Keratinocyte (primary cell): ENCODE data around the gene NRG3. TPM values are rescaled to one million over a fixed set of nuclear protein-coding genes. Genes with fewer than 3 reads are reported as not detected.

Experiments used
- DNase-seq: peaks from one replicate; pipeline ENCODE4 v3.0.0-alpha.2; 2011; ENCODE audit warnings: low read depth, missing footprints, low spot score
- FAIRE-seq: peaks from 2 replicates; lab custom pipeline; 2011; peaks lifted over from hg19 to GRCh38; lab: Jason Lieb, UNC
- H2AFZ ChIP-seq: 2 replicates; pipeline ENCODE4 v1.6.0; 2012; ENCODE audit warnings: low read length, control low read depth, inconsistent platforms; ENCODE audit not compliant: control insufficient read depth
- H3K27ac ChIP-seq: 2 replicates; pipeline ENCODE4 v1.5.1; 2011; ENCODE audit warnings: low read length; ENCODE audit not compliant: control insufficient read depth, insufficient read depth
- H3K27me3 ChIP-seq: 3 replicates; pipeline ENCODE4 v1.6.0; 2011; ENCODE audit warnings: low read length; ENCODE audit not compliant: control insufficient read depth, insufficient read depth; ENCODE audit errors: extremely low read depth
- H3K36me3 ChIP-seq, 2 experiments: 2 replicates in 1 of 2; 3 replicates in 1 of 2; pipeline ENCODE4 v1.5.1; 2011; ENCODE audit warnings: low read length in 2 of 2, mild to moderate bottlenecking in 1 of 2; ENCODE audit not compliant: control insufficient read depth in 2 of 2, insufficient read depth in 2 of 2; ENCODE audit errors: extremely low read depth in 1 of 2
- H3K4me1 ChIP-seq: 3 replicates; pipeline ENCODE4 v1.5.1; 2011; ENCODE audit warnings: low read length; ENCODE audit not compliant: control insufficient read depth, insufficient read depth; ENCODE audit errors: extremely low read depth
- H3K4me2 ChIP-seq: 3 replicates; pipeline ENCODE4 v1.6.0; 2011; ENCODE audit warnings: low read depth, low read length; ENCODE audit not compliant: control insufficient read depth, insufficient read depth; ENCODE audit errors: extremely low read depth
- H3K4me3 ChIP-seq, 3 experiments: fragments of 200-600 bp in 1 of 3; sonication (generic) in 1 of 3; 2 replicates in 2 of 3; 3 replicates in 1 of 3; pipeline ENCODE4 v1.5.1; 2011 to 2016; ENCODE audit warnings: low read length in 3 of 3, mild to moderate bottlenecking in 3 of 3, control low read depth in 2 of 3, inconsistent platforms in 1 of 3, low read depth in 1 of 3, mixed read lengths in 1 of 3, mixed run types in 1 of 3, moderate library complexity in 1 of 3; ENCODE audit not compliant: control insufficient read depth in 2 of 3, insufficient read depth in 2 of 3; ENCODE audit errors: extremely low read depth in 1 of 3
- H3K79me2 ChIP-seq: 2 replicates; pipeline ENCODE4 v1.6.0; 2012; ENCODE audit warnings: low read length; ENCODE audit not compliant: control insufficient read depth, insufficient read depth
- H3K9ac ChIP-seq: 3 replicates; pipeline ENCODE4 v1.6.0; 2011; ENCODE audit warnings: low read length; ENCODE audit not compliant: control insufficient read depth, insufficient read depth; ENCODE audit errors: extremely low read depth
- H3K9me1 ChIP-seq: 3 replicates; pipeline ENCODE4 v1.6.0; 2011; ENCODE audit warnings: low read length; ENCODE audit not compliant: control insufficient read depth, insufficient read depth; ENCODE audit errors: extremely low read depth
- H3K9me3 ChIP-seq: 2 replicates; pipeline ENCODE4 v1.5.1; 2012; ENCODE audit warnings: low read depth, low read length; ENCODE audit not compliant: control insufficient read depth
- H4K20me1 ChIP-seq: 3 replicates; pipeline ENCODE4 v1.6.0; 2011; ENCODE audit warnings: low read length; ENCODE audit not compliant: control insufficient read depth, insufficient read depth; ENCODE audit errors: extremely low read depth
- EZH2 ChIP-seq: IDR thresholded peaks from one replicate; pipeline ENCODE4 v1.6.1; 2012; ENCODE audit warnings: inconsistent platforms, mild to moderate bottlenecking, low read length, moderate library complexity
- dilution Hi-C: fragments of 300-500 bp; cut with MboI; formaldehyde crosslinking; loops from one replicate; pipeline ENCODE4 v1.7.0; 2020; ENCODE audit warnings: low sequenced_read_pairs; ENCODE audit not compliant: extremely low pct_ligation_motif_present
- polyA plus RNA-seq, 5 experiments: library from polyadenylated mRNA; depleted of rRNA in 3 of 5; stranded (reverse) in 3 of 5; stranded (forward) in 1 of 5; unstranded in 1 of 5; fragments of >200 nt; gene quantifications; 1 replicate in 1 of 5; 2 replicates in 3 of 5; 3 replicates in 1 of 5; pipeline versions ENCODE4 v1.2.1 to v1.2.3, GENCODE V29; 2011 to 2012; ENCODE audit warnings: missing spikeins in 2 of 5, low read depth in 1 of 5, low replicate concordance in 1 of 5
- TF ChIP-seq, protein P1 (sequence below), 3 experiments: IDR thresholded peaks in 1 of 3; conservative IDR thresholded peaks in 1 of 3; optimal IDR thresholded peaks in 1 of 3; 2 replicates in 2 of 3; 3 replicates in 1 of 3; pipeline versions ENCODE3 to v1.5.1; 2011; ENCODE audit warnings: low read length in 3 of 3, mild to moderate bottlenecking in 3 of 3, moderate library complexity in 2 of 3, control low read depth in 1 of 3, inconsistent platforms in 1 of 3; ENCODE audit not compliant: insufficient read depth in 2 of 3; ENCODE audit errors: extremely low read depth in 1 of 3

NRG3 gene
- polyA plus RNA-seq, 1 donor (not counting 4 experiments of a cell fraction or from before 2014, with no cell fraction given), result not detected

GRCh38 chr10:82249141-82249540, 374.1 kb downstream of the NRG3 start:
- Histone ChIP-seq H3K27me3 (no peaks in the 10 kb centered on the region), H3K4me1 (no peaks in the 10 kb centered on the region), H3K4me2 (no peak overlapping the region), H3K4me3 (no peak overlapping the region), H3K27ac (no peak overlapping the region), H3K36me3 (no peaks in the 10 kb centered on the region), H3K9me1 (no peaks in the 10 kb centered on the region), H3K9ac (no peak overlapping the region), H2AFZ (no peak overlapping the region), H4K20me1 (no peaks in the 10 kb centered on the region), H3K79me2 (no peaks in the 10 kb centered on the region), H3K9me3 (no peaks in the 10 kb centered on the region)
- DNase-seq (no peak), FAIRE-seq (no peak)
- no peak for TF ChIP-seq EZH2
- TF ChIP-seq, protein P1, sequence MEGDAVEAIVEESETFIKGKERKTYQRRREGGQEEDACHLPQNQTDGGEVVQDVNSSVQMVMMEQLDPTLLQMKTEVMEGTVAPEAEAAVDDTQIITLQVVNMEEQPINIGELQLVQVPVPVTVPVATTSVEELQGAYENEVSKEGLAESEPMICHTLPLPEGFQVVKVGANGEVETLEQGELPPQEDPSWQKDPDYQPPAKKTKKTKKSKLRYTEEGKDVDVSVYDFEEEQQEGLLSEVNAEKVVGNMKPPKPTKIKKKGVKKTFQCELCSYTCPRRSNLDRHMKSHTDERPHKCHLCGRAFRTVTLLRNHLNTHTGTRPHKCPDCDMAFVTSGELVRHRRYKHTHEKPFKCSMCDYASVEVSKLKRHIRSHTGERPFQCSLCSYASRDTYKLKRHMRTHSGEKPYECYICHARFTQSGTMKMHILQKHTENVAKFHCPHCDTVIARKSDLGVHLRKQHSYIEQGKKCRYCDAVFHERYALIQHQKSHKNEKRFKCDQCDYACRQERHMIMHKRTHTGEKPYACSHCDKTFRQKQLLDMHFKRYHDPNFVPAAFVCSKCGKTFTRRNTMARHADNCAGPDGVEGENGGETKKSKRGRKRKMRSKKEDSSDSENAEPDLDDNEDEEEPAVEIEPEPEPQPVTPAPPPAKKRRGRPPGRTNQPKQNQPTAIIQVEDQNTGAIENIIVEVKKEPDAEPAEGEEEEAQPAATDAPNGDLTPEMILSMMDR (optimal IDR thresholded peaks at IDR 0.05 in 1 of 3, IDR thresholded peaks at IDR 0.05 in 1 of 3, conservative IDR thresholded peaks at IDR 0.05 in 1 of 3; ENCODE audit: extremely low read depth in 1 of 3, insufficient read depth in 2 of 3, low read length in 3 of 3), result no peak
- dilution Hi-C loops, result no loop called here

DNA sequence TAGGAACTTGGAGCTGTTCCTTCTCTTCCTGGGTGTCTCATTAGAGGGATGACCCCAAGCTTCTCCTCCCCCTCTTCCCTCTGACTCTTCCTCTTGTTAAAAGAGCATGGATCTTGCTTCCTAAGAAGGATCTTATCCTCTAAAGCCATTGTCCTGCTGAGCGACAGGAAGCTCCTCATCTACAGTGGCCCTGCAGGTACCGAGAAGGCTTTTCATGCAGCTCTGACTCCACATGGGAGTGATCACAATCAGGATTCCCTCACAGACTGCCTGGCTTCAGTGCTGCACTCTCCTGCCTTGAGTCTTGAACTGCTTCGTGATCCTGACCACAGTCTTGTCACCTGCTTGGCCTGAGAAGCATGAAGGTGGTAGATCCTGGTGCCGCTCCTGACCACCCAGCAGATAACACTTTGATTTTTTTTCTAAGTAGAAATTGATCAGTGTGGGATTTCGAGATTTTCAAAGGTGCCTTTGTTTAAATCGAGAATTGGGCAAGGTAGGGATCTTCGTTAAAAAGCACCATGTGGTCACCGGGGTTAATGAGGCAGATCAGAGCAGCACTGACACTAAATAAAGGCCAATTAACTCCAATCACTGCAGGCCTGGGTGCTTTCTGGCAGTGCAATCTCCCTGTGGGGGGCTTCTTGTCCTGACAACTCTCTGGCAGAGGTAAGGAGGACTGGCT, 376.4 kb downstream of the NRG3 start:
- Histone ChIP-seq H3K36me3 (no peaks in the 10 kb centered on the region), H3K27me3 (no peaks in the 10 kb centered on the region), H3K9ac (no peak overlapping the region), H2AFZ (no peak overlapping the region), H4K20me1 (no peaks in the 10 kb centered on the region), H3K9me1 (no peaks in the 10 kb centered on the region), H3K4me2 (no peak overlapping the region), H3K4me1 (no peaks in the 10 kb centered on the region), H3K9me3 (no peaks in the 10 kb centered on the region), H3K79me2 (no peaks in the 10 kb centered on the region), H3K4me3 (no peak overlapping the region), H3K27ac (no peak overlapping the region)
- TF ChIP-seq, protein P1 (optimal IDR thresholded peaks at IDR 0.05 in 1 of 3, IDR thresholded peaks at IDR 0.05 in 1 of 3, conservative IDR thresholded peaks at IDR 0.05 in 1 of 3; ENCODE audit: extremely low read depth in 1 of 3, insufficient read depth in 2 of 3, low read length in 3 of 3), result no peak
- TF ChIP-seq EZH2, result no peak
- no peak for FAIRE-seq
- DNase-seq, result no peak
- dilution Hi-C loops, result no loop called here
